ENCODE measurements around the gene RIC3.

- no peak for TF ChIP-seq EP300 (IDR thresholded peaks at IDR 0.05)
- TF ChIP-seq, protein P1, sequence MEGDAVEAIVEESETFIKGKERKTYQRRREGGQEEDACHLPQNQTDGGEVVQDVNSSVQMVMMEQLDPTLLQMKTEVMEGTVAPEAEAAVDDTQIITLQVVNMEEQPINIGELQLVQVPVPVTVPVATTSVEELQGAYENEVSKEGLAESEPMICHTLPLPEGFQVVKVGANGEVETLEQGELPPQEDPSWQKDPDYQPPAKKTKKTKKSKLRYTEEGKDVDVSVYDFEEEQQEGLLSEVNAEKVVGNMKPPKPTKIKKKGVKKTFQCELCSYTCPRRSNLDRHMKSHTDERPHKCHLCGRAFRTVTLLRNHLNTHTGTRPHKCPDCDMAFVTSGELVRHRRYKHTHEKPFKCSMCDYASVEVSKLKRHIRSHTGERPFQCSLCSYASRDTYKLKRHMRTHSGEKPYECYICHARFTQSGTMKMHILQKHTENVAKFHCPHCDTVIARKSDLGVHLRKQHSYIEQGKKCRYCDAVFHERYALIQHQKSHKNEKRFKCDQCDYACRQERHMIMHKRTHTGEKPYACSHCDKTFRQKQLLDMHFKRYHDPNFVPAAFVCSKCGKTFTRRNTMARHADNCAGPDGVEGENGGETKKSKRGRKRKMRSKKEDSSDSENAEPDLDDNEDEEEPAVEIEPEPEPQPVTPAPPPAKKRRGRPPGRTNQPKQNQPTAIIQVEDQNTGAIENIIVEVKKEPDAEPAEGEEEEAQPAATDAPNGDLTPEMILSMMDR (IDR thresholded peaks at IDR 0.05): no peak
- TF ChIP-seq POLR2A (IDR thresholded peaks at IDR 0.05): no peak
- no peak for TF ChIP-seq POLR2AphosphoS5 (IDR thresholded peaks at IDR 0.05)
Observed at GRCh38 chr11:8060801-8061554, 107.8 kb downstream of the RIC3 start.
